ENCODE results near the gene IGFN1.

DNA sequence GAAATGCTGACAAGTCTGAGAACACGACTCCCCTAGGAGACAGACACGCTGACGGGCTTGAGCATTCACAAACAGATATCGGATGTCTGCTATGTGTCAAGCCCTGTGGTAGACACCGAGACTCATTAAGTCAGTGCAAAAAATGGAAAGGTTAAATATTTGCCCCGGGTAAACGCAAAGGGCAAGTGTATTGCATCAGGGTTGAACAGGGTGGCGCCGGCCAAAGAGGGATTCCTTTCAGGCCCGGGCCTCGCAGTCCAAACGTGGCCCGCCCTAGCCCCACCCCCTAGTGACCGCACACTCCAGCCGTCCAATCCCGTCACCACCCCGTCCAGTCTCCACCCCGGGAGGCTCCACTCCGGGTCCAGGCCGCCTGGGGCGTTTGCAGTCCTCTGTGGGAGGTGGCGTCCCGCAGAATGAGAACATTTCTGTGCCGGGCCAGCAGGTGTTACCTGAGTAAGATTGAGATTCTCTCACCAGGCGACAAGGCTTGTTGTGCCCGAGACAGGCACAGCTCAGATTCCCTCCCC lies 20.0 kb upstream of the IGFN1 start:
- TF ChIP-seq POLR2A (IDR thresholded peaks at IDR 0.05) (peak; percentile 78), CTCF (IDR thresholded peaks at IDR 0.05) (peak in 1 of 4 experiments; percentile 49)
